ENCODE data around the gene PRR30. TPM values are rescaled to one million over a fixed set of nuclear protein-coding genes. Genes with fewer than 3 reads are reported as not detected.

PRR30 gene
- polyA plus RNA-seq, 2 of the 4 experiments (the other 2 are of a cell fraction): not detected

- H3K4me3 ChIP-seq: peak within 1 kb of the TSS; percentile 89
- peak within 1 kb of the TSS; percentile 91 to 95 for H3K27ac ChIP-seq
- FAIRE-seq: no peak
- 2% methylated on average over 75 of the region's 86 CpGs for WGBS (ENCODE audit: missing lambda C conversion rate)
- peak within 1 kb of the TSS; percentile 98 for H3K4me2 ChIP-seq
- H3K4me1 ChIP-seq: peaks cover 11% of the 10 kb centered on the region
- ATAC-seq: peak; percentile 89 to 96
- H3K9me3 ChIP-seq: no peaks in the 10 kb centered on the region
- CTCF ChIA-PET: interaction anchor here (0.7 to 3.4 kb wide), 13 partner anchors 10 to 169 kb away, joined by 3 to 25 read pairs (median 4); partner anchors contain the start of gene ABHD1
- POLR2A ChIA-PET: interaction anchor here (0.7 to 2.6 kb wide), 4 partner anchors 9 to 78 kb away, joined by 3 to 17 read pairs (median 6); partner anchors contain the start of genes ABHD1, ATRAID, OST4 and SLC5A6
- DNase-seq (ENCODE audit: low read depth in 1 of 2, low spot score in 1 of 2): peak; percentile 93 to 96
- TF ChIP-seq, protein P1, sequence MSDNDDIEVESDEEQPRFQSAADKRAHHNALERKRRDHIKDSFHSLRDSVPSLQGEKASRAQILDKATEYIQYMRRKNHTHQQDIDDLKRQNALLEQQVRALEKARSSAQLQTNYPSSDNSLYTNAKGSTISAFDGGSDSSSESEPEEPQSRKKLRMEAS (IDR thresholded peaks at IDR 0.05): peak; percentile 56
- TF ChIP-seq, protein P2, sequence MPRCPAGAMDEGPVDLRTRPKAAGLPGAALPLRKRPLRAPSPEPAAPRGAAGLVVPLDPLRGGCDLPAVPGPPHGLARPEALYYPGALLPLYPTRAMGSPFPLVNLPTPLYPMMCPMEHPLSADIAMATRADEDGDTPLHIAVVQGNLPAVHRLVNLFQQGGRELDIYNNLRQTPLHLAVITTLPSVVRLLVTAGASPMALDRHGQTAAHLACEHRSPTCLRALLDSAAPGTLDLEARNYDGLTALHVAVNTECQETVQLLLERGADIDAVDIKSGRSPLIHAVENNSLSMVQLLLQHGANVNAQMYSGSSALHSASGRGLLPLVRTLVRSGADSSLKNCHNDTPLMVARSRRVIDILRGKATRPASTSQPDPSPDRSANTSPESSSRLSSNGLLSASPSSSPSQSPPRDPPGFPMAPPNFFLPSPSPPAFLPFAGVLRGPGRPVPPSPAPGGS (IDR thresholded peaks at IDR 0.05): peak; percentile 94; the same call in 2 of the 3 replicates
- no peak for TF ChIP-seq ZC3H11A (IDR thresholded peaks at IDR 0.05)
- TF ChIP-seq NFE2L2 (conservative IDR thresholded peaks at IDR 0.05; ENCODE audit: low read length): no peak
- no peak for TF ChIP-seq HOXA7 (CRISPR knock-in tag; IDR thresholded peaks at IDR 0.05)
- TF ChIP-seq CBX8 (IDR thresholded peaks at IDR 0.05): no peak
- TF ChIP-seq, protein P3, sequence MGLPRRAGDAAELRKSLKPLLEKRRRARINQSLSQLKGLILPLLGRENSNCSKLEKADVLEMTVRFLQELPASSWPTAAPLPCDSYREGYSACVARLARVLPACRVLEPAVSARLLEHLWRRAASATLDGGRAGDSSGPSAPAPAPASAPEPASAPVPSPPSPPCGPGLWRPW (IDR thresholded peaks at IDR 0.05): no peak
- TF ChIP-seq RFX5 (IDR thresholded peaks at IDR 0.05): no peak
- TF ChIP-seq POLR2A (IDR thresholded peaks at IDR 0.05; ENCODE audit: low read length): peak; percentile 93
- peak; percentile 64; the same call in 1 of the 2 replicates for TF ChIP-seq PHF8 (IDR thresholded peaks at IDR 0.05; ENCODE audit: borderline replicate concordance, low read depth)
- peak; percentile 69 to 75; a peak in 3 of 5 replicates for TF ChIP-seq JUN (IDR thresholded peaks at IDR 0.05)
- TF ChIP-seq HDAC2 (IDR thresholded peaks at IDR 0.05): no peak
- 0 out of 2 replicates have a peak, but pooled peaks have one; percentile 40 for TF ChIP-seq KDM5A (IDR thresholded peaks at IDR 0.05)
Measured at GRCh38 chr2:27133905-27134780, 5.1 kb downstream of the PRR30 start, which contains the start of gene PREB. TSS of gene PREB (minus strand) at chr2:27134636. CDS start at chr2:27134421, 215 bp downstream.

- whole genome bisulfite sequencing (ENCODE audit: missing lambda C conversion rate): 59% methylated on average over 14 of the region's 14 CpGs
- DNase-seq (ENCODE audit: low read depth in 1 of 2, low spot score in 1 of 2): no peak
- Histone ChIP-seq H3K4me2 (peak overlapping the region; percentile 98), H3K9me3 (no peaks in the 10 kb centered on the region), H3K4me3 (peak overlapping the region; percentile 89), H3K4me1 (peaks cover 11% of the 10 kb centered on the region), H3K27ac (peak overlapping the region; percentile 91 to 95; a peak in 5 of 6 replicates)
- CTCF ChIA-PET: interaction anchor here (0.6 to 3.4 kb wide), 15 partner anchors 10 to 170 kb away, joined by 3 to 25 read pairs (median 4); partner anchors contain the start of genes ABHD1 and CGREF1
- POLR2A ChIA-PET: interaction anchor here (1.3 to 2.6 kb wide), 3 partner anchors 10 to 78 kb away, joined by 3 to 17 read pairs (median 5); partner anchors contain the start of genes ABHD1, ATRAID, OST4 and SLC5A6
- no peak for TF ChIP-seq ZNF302 (CRISPR knock-in tag; IDR thresholded peaks at IDR 0.05)
- TF ChIP-seq, protein P4, sequence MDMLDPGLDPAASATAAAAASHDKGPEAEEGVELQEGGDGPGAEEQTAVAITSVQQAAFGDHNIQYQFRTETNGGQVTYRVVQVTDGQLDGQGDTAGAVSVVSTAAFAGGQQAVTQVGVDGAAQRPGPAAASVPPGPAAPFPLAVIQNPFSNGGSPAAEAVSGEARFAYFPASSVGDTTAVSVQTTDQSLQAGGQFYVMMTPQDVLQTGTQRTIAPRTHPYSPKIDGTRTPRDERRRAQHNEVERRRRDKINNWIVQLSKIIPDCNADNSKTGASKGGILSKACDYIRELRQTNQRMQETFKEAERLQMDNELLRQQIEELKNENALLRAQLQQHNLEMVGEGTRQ (IDR thresholded peaks at IDR 0.05): no peak
- TF ChIP-seq RARB (CRISPR knock-in tag; IDR thresholded peaks at IDR 0.05): no peak
- TF ChIP-seq RCOR1 (IDR thresholded peaks at IDR 0.05; ENCODE audit: low read depth, low read length): no peak
- no peak for TF ChIP-seq PHF8 (IDR thresholded peaks at IDR 0.05; ENCODE audit: borderline replicate concordance, low read depth)
- no peak for TF ChIP-seq ZFP36 (IDR thresholded peaks at IDR 0.05; ENCODE audit: borderline replicate concordance, partially characterized antibody)
- no peak for TF ChIP-seq CEBPB (IDR thresholded peaks at IDR 0.05)
- TF ChIP-seq SREBF2 (IDR thresholded peaks at IDR 0.05): no peak
- no peak for ATAC-seq
- FAIRE-seq: no peak
Measured at GRCh38 chr2:27133195-27133875, 5.9 kb downstream of the PRR30 start.
